Activated T-helper 17 cell treated with anti-CD3 and anti-CD28 coated beads, Interleukin-2, amount 50 U/mL, for 72 hours (primary cell): Measurements from ENCODE around the gene JAK3. TPM values are rescaled to one million over a fixed set of nuclear protein-coding genes. Genes with fewer than 3 reads are reported as not detected.

Experiments used
- total RNA-seq, 2 donors: library from RNA; stranded (reverse); gene quantifications; one replicate each; pipeline ENCODE4 v1.2.3, GENCODE V29; 2022

JAK3 gene
- total RNA-seq, 2 donors from 2014 or later, result 186 to 250 TPM

Other genes starting within 250 kb of the JAK3 start
- gene UNC13A, start 159.6 kb downstream of the JAK3 start, total RNA-seq, result under 1 TPM; 0.16 to 0.45 TPM
- gene MAP1S, start 128.5 kb downstream of the JAK3 start, total RNA-seq, result 10 to 100 TPM; 74.0 to 83.7 TPM
- 10 to 100 TPM; 64.0 to 75.5 TPM for gene FCHO1, start 96.5 kb downstream of the JAK3 start, total RNA-seq
- gene B3GNT3, start 52.8 kb downstream of the JAK3 start, total RNA-seq, result 1 to 10 TPM in 1 of 2 donors, not detected in 1; 1.2 TPM
- gene INSL3, start 26.5 kb downstream of the JAK3 start, total RNA-seq, result 1 to 10 TPM; 7.6 to 8.3 TPM
- gene RPL18A, start 11.9 kb upstream of the JAK3 start, total RNA-seq, result 1,000 to 10,000 TPM; 2,920 to 3,543 TPM
- 1 to 10 TPM in 1 of 2 donors, under 1 TPM in 1; 0.65 to 1.4 TPM for gene SLC5A5, start 24.0 kb upstream of the JAK3 start, total RNA-seq
- gene CCDC124, start 85.0 kb upstream of the JAK3 start, total RNA-seq, result 10 to 100 TPM; 52.4 to 90.5 TPM
- under 1 TPM; 0.50 to 0.61 TPM for gene KCNN1, start 119.1 kb upstream of the JAK3 start, total RNA-seq
- 10 to 100 TPM; 32.0 to 98.0 TPM for gene ARRDC2, start 160.2 kb upstream of the JAK3 start, total RNA-seq
- gene IL12RB1, start 239.0 kb upstream of the JAK3 start, total RNA-seq, result 10 to 100 TPM; 28.6 to 54.5 TPM
- 10 to 100 TPM; 23.5 to 46.6 TPM for gene MAST3, start 249.8 kb upstream of the JAK3 start, total RNA-seq